Right hindlimb (tissue), 1 donor: ENCODE data around the gene KRTAP10-12.
"Not testable (repeated sequence)": the region's sequence is repeated elsewhere in the genome, so short reads cannot be mapped to it uniquely, and the experiment has no call there.

Experiments
- DNase-seq: peaks from one replicate; pipeline ENCODE4 v3.0.0-alpha.2; 2018

Gene KRTAP10-12

GRCh38 chr21:44670642-44671432 lies 26.1 kb upstream of the KRTAP10-12 start:
- no peak for DNase-seq

DNA sequence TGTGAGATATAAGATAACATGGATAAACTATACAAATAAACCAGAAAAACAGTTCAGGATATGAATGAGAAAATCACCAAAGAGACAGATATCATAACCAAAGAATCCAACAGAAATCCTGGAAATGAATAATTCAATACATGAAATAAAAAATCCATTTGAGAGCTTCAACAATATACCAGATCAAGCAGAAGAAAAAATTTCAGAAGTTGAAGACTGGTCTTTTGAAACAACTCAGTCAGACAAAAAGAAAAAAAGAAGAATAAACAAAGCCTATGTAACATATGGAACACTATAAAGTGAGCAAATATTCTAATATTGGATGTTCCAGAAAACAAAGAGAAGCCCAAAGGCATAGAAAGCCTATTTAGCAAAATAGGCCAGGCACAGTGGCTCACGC lies 25.1 kb upstream of the KRTAP10-12 start:
- no peak for DNase-seq

DNA sequence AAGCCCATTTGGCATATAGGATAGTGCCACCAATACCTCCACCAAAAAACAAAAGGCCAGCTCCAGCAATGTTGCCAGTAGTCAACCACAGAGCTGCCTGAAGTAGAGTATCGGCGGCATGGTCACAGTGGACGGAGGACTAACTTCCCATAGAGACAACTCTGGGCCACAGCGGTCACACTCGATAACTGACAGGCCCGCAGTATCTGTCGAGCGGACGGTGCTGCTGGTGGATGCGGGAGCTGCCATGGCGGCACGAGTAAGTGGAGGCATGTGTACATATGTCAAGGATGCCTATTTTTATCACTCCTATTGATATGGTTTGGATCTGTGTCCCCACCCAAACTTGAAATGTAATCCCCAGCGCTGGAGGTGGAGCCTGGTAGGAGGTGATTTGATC lies 19.1 kb upstream of the KRTAP10-12 start:
- no peak for DNase-seq

GRCh38 chr21:44681152-44681551 lies 15.8 kb upstream of the KRTAP10-12 start:
- DNase-seq = no peak

GRCh38 chr21:44681861-44682579 lies 15.0 kb upstream of the KRTAP10-12 start, which contains the start of gene KRTAP12-1:
KRTAP12-1 (minus strand) TSS chr21:44682163; CDS start chr21:44682123, 40 bp downstream.
- DNase-seq = no peak

DNA sequence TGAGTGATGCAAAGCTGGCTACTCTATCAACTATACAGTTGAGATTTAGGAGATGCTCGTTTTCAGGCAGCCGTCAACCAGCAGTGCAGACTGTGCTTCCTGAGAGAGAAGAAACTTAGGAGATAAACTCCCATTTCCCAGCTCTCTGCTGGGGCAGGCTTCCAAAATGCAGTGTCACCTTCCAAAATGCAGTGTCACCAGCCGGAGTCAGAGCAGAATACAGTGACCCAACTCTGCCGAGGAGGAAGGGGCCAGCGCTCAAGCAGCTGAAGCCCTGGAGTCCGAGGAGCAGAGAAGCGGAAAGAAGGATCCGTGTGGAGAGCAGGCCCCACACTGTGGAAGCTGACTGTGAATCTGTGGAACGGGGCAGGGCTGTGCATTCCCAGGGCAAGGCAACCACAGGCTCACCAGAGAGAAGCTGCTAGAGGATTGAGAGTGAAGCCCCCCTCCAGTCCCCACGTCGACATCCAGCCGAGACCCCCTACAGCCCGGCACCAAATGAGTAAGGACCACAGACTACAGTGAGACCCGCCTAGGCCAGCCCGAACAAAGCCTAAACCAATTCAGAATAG lies 14.3 kb upstream of the KRTAP10-12 start:
- DNase-seq = no peak

GRCh38 chr21:44684077-44684476 lies 12.9 kb upstream of the KRTAP10-12 start:
- DNase-seq = no peak

DNA sequence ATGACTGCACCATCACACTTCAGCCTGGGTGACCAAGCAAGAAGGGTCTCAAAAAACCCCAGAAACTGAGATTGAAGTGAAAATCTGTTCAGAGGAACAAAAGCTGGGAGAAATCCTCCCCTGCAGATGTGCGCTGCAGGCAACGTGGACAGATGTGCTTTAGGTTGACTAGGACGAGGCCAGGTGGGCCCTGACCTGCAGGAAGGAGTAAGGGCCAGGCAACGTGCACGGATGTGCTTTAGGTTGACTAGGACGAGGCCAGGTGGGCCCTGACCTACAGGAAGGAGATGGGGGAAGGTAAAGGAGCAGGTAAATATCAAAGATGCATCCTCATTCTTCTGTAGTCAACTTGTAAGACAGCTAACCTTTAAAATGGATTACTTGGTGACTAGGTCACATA lies 12.5 kb upstream of the KRTAP10-12 start:
- DNase-seq = no peak

GRCh38 chr21:44685050-44685449 lies 11.9 kb upstream of the KRTAP10-12 start:
- not testable (repeated sequence) for DNase-seq

- no peak for DNase-seq
Measured at GRCh38 chr21:44686000-44686781, 10.8 kb upstream of the KRTAP10-12 start.

- DNase-seq = no peak
Measured at GRCh38 chr21:44686843-44687561, 10.0 kb upstream of the KRTAP10-12 start.

DNA sequence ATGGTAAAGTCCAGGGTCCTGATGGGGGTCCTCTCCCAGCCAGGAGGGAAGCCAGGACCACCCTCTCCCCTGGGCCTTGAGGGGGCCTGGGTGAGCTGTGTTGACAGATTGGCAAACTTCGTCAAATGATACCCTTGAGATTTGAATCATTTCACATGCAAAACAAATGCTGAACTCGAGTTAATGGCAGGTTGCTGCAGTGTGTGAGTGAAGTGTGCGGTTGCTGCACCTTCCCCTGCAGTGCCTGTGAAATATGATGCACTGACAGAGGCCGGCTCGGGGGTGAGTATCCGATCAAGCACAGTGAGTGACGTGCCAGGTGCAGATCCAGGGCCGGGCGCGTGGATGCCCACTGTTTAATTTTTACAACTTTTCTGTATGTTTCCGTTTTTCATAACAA lies 9.3 kb upstream of the KRTAP10-12 start:
- no peak for DNase-seq

GRCh38 chr21:44689740-44690139 lies 7.2 kb upstream of the KRTAP10-12 start:
- DNase-seq = not testable (repeated sequence)

DNA sequence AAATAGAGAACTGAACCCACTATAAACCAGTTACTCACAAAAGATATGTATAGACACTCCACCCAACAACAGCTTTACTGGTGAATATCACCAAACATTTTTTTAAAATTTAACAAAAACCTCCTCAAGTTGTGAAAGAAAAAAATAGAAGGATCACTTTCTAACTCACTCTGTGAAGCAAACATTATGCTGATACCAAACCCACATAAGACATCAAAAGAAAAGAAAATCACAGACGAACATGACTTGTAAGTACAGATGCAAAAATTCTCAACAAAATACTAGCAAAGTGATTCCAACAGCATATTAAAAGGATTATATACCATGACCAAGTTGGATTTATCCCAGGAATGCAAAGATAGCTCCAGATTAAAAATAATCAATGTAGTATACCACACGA lies 5.3 kb upstream of the KRTAP10-12 start:
- DNase-seq = no peak

DNA sequence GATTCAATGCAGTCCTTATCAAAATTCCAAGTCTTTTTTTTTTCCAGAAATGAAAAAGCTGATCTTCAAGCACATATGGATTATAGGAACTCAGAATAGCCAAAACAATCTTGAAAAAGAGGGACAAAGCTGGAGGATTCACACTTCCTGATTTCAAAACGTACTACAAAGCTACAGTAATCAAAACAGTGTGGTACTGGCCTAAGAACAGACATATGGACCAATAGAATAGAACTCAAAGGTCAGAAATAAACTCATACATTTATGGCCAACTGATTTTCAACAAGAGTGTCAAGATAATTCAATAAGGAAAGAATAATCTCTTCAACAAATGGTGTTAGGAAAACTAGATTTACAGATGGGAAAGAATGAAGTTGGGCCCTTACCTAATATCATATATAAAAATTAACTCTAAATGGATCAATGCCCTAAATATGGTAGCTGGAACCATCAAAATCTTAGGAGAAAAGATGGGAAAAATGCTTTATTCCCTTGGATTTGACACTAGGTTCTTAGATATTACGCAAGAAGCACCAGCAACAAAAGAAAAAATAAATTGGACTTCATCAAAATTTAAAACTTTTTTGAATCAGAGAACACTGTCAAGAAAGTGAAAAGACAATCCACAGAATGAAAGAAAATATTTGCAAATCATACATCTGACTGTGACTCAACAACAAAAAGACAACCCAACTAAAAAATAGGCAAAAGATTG lies 4.0 kb upstream of the KRTAP10-12 start:
- DNase-seq = no peak

- peak; percentile 11 for DNase-seq
Measured at GRCh38 chr21:44694776-44695175, 2.2 kb upstream of the KRTAP10-12 start.

- no peak for DNase-seq
Measured at GRCh38 chr21:44695184-44695583, 1.8 kb upstream of the KRTAP10-12 start.

DNA sequence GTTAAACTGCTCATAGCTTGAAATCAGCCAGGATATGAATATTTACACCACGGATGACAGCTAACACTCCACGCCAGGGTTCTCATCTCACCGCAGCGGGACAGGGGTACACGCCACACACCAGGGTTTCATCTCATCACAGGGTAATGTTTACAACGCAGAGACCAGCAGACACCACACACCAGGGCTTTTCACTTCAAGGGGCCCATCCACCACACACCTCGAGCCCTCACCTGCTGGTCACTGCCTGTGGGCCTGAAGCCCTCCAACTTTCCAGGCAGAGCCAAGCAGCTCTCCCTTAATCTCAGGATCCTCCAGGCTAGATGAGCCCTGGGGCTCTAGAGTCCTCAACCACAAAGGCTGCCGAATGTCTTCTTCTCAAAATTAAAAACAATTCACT lies 1.3 kb upstream of the KRTAP10-12 start:
- DNase-seq = no peak

- no peak for DNase-seq
Measured at GRCh38 chr21:44696572-44696971, 400 bp upstream of the KRTAP10-12 start.

- no peak for DNase-seq
Measured at GRCh38 chr21:44697811-44698734, 1.1 kb downstream of the KRTAP10-12 start.
